Skeletal muscle tissue (tissue), 4 donors: Measurements from ENCODE around the gene CLDN17. TPM values are rescaled to one million over a fixed set of nuclear protein-coding genes. Genes with fewer than 3 reads are reported as not detected.

Experiments
- H3K27ac ChIP-seq: one replicate; pipeline ENCODE4 v1.7.0; 2013; ENCODE audit warnings: mild to moderate bottlenecking, low read depth, low read length, inconsistent platforms
- H3K27me3 ChIP-seq, 3 donors: one replicate each; pipeline ENCODE4 v1.7.0; 2013; ENCODE audit warnings: low read length in 3 of 3; ENCODE audit not compliant: control insufficient read depth in 3 of 3, insufficient read depth in 3 of 3
- H3K36me3 ChIP-seq, 3 donors: one replicate each; pipeline ENCODE4 v1.7.0; 2013; ENCODE audit warnings: low read length in 3 of 3; ENCODE audit not compliant: control insufficient read depth in 3 of 3, insufficient read depth in 3 of 3
- H3K4me1 ChIP-seq, 3 donors: one replicate each; pipeline ENCODE4 v1.7.0; 2013; ENCODE audit warnings: low read length in 3 of 3, mild to moderate bottlenecking in 3 of 3; ENCODE audit not compliant: control insufficient read depth in 3 of 3, insufficient read depth in 3 of 3
- H3K4me3 ChIP-seq, 3 donors: one replicate each; pipeline ENCODE4 v1.7.0; 2013; ENCODE audit warnings: low read length in 3 of 3
- H3K9ac ChIP-seq, 3 donors: one replicate each; pipeline ENCODE4 v1.7.0; 2013; ENCODE audit warnings: low read length in 3 of 3, mild to moderate bottlenecking in 3 of 3, moderate library complexity in 2 of 3, low read depth in 1 of 3
- H3K9me3 ChIP-seq, 3 donors: one replicate each; pipeline ENCODE4 v1.7.0; 2013; ENCODE audit warnings: low read length in 3 of 3; ENCODE audit not compliant: control insufficient read depth in 3 of 3
- total RNA-seq: library from RNA; depleted of rRNA; stranded (reverse); fragments of >200 nt; gene quantifications from one replicate; pipeline ENCODE4 v1.2.3, GENCODE V29; 2014
- donor health status: Osteomylitis.

The CLDN17 gene
- not detected for total RNA-seq

- H3K4me3 ChIP-seq: no peak within 1 kb of the TSS
- no peak within 1 kb of the TSS for H3K9ac ChIP-seq
- no peaks in the 10 kb centered on the region for H3K9me3 ChIP-seq
- H3K36me3 ChIP-seq: no peaks in the 10 kb centered on the region
- no peaks in the 10 kb centered on the region for H3K27me3 ChIP-seq
- H3K4me1 ChIP-seq: no peaks in the 10 kb centered on the region
- H3K27ac ChIP-seq: no peak within 1 kb of the TSS
These were observed at the start of gene CLDN17 for GRCh38 chr21:30166705-30167104. Gene CLDN17, minus strand, starts transcription at chr21:30166805. Its CDS starts 188 bp downstream, at chr21:30166617.

- no peaks in the 10 kb centered on the region for H3K27me3 ChIP-seq
- no peak within 1 kb of the TSS for H3K27ac ChIP-seq
- no peaks in the 10 kb centered on the region for H3K4me1 ChIP-seq
- no peak within 1 kb of the TSS for H3K9ac ChIP-seq
- no peaks in the 10 kb centered on the region for H3K36me3 ChIP-seq
- H3K4me3 ChIP-seq: no peak within 1 kb of the TSS
- no peaks in the 10 kb centered on the region for H3K9me3 ChIP-seq
These were observed 49.6 kb upstream of the CLDN17 start, which contains the start of gene CLDN8 for GRCh38 chr21:30216041-30216723. Gene CLDN8, minus strand, starts transcription at chr21:30216097. Its CDS starts 172 bp downstream, at chr21:30215925.

- H3K36me3 ChIP-seq: no peaks in the 10 kb centered on the region
- no peak overlapping the region for H3K9ac ChIP-seq
- H3K27ac ChIP-seq: no peak overlapping the region
- H3K27me3 ChIP-seq: no peaks in the 10 kb centered on the region
- no peaks in the 10 kb centered on the region for H3K4me1 ChIP-seq
- H3K9me3 ChIP-seq: no peaks in the 10 kb centered on the region
- H3K4me3 ChIP-seq: no peak overlapping the region
These were observed 44.5 kb upstream of the CLDN17 start for GRCh38 chr21:30211071-30211470.

GRCh38 chr21:30209601-30210000, 43.0 kb upstream of the CLDN17 start:
- no peaks in the 10 kb centered on the region for H3K27me3 ChIP-seq
- no peak overlapping the region for H3K4me3 ChIP-seq
- no peak overlapping the region for H3K27ac ChIP-seq
- H3K9ac ChIP-seq: no peak overlapping the region
- H3K4me1 ChIP-seq: no peaks in the 10 kb centered on the region
- no peaks in the 10 kb centered on the region for H3K9me3 ChIP-seq
- no peaks in the 10 kb centered on the region for H3K36me3 ChIP-seq

GRCh38 chr21:30207252-30207579, 40.6 kb upstream of the CLDN17 start:
- Histone ChIP-seq H3K9ac (no peak overlapping the region), H3K4me3 (no peak overlapping the region), H3K36me3 (no peaks in the 10 kb centered on the region), H3K27ac (no peak overlapping the region), H3K9me3 (no peaks in the 10 kb centered on the region), H3K27me3 (no peaks in the 10 kb centered on the region), H3K4me1 (no peaks in the 10 kb centered on the region)

GRCh38 chr21:30206551-30207251, 40.1 kb upstream of the CLDN17 start:
- Histone ChIP-seq H3K4me3 (no peak overlapping the region), H3K9me3 (no peaks in the 10 kb centered on the region), H3K27me3 (no peaks in the 10 kb centered on the region), H3K27ac (no peak overlapping the region), H3K36me3 (no peaks in the 10 kb centered on the region), H3K4me1 (no peaks in the 10 kb centered on the region), H3K9ac (no peak overlapping the region)

- Histone ChIP-seq H3K9ac (no peak overlapping the region), H3K27me3 (no peaks in the 10 kb centered on the region), H3K4me3 (no peak overlapping the region), H3K36me3 (no peaks in the 10 kb centered on the region), H3K27ac (no peak overlapping the region), H3K4me1 (no peaks in the 10 kb centered on the region), H3K9me3 (no peaks in the 10 kb centered on the region)
These were observed 33.4 kb upstream of the CLDN17 start for GRCh38 chr21:30200000-30200399.

GRCh38 chr21:30194701-30195299, 28.2 kb upstream of the CLDN17 start:
- Histone ChIP-seq H3K4me3 (no peak overlapping the region), H3K9ac (no peak overlapping the region), H3K9me3 (no peaks in the 10 kb centered on the region), H3K27me3 (no peaks in the 10 kb centered on the region), H3K36me3 (no peaks in the 10 kb centered on the region), H3K27ac (no peak overlapping the region), H3K4me1 (no peaks in the 10 kb centered on the region)

- Histone ChIP-seq H3K4me3 (no peak overlapping the region), H3K9me3 (no peaks in the 10 kb centered on the region), H3K27ac (no peak overlapping the region), H3K9ac (no peak overlapping the region), H3K27me3 (no peaks in the 10 kb centered on the region), H3K36me3 (no peaks in the 10 kb centered on the region), H3K4me1 (no peaks in the 10 kb centered on the region)
These were observed 26.6 kb upstream of the CLDN17 start for GRCh38 chr21:30193201-30193600.

GRCh38 chr21:30190554-30190953, 23.9 kb upstream of the CLDN17 start:
- H3K27ac ChIP-seq: no peak overlapping the region
- H3K9me3 ChIP-seq: no peaks in the 10 kb centered on the region
- H3K9ac ChIP-seq: no peak overlapping the region
- no peaks in the 10 kb centered on the region for H3K36me3 ChIP-seq
- H3K27me3 ChIP-seq: no peaks in the 10 kb centered on the region
- H3K4me3 ChIP-seq: no peak overlapping the region
- no peaks in the 10 kb centered on the region for H3K4me1 ChIP-seq
